ENCODE measurements around the gene ATP5PD. TPM values are rescaled to one million over a fixed set of nuclear protein-coding genes. Genes with fewer than 3 reads are reported as not detected.

The ATP5PD gene
- total and polyA plus RNA-seq, 2 donors (not counting 1 experiment from before 2014, with no cell fraction given), result 92.1 to 101 TPM

DNA sequence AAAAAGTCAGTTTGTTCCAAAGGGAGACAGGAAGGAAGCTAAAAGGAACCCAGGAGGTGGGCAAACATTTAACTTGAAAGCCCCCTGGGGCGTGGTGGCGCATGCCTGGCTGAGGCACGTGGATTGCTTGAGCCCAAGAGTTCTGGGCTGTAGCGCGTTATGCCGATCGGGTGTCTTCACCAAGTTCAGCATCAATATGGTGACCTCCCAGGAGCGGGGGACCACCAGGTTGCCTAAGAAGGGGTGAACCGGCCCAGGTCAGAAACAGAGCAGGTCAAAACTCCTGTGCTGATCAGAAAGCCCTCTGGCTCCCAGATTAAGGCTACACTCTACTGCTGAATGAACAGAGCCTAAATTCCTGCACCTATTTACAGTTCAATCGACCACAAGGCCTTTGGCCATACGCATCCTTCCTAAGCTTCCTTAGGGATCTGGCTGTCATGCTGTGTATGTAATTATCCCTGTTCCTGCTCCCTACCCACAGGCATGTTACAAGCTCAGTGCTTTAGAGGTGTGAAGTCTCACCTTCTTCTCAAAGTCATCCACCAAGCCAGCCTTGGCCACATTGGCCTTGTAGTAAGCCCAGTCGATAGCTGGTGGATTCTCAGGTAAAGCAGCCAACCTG, 5.0 kb downstream of the ATP5PD start:
- TF ChIP-seq, protein P1, sequence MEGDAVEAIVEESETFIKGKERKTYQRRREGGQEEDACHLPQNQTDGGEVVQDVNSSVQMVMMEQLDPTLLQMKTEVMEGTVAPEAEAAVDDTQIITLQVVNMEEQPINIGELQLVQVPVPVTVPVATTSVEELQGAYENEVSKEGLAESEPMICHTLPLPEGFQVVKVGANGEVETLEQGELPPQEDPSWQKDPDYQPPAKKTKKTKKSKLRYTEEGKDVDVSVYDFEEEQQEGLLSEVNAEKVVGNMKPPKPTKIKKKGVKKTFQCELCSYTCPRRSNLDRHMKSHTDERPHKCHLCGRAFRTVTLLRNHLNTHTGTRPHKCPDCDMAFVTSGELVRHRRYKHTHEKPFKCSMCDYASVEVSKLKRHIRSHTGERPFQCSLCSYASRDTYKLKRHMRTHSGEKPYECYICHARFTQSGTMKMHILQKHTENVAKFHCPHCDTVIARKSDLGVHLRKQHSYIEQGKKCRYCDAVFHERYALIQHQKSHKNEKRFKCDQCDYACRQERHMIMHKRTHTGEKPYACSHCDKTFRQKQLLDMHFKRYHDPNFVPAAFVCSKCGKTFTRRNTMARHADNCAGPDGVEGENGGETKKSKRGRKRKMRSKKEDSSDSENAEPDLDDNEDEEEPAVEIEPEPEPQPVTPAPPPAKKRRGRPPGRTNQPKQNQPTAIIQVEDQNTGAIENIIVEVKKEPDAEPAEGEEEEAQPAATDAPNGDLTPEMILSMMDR (IDR thresholded peaks at IDR 0.05), result no peak
- TF ChIP-seq EZH2 (IDR thresholded peaks at IDR 0.05; ENCODE audit: borderline replicate concordance, insufficient read depth, low read depth, low read length, poor library complexity, severe bottlenecking), result no peak
- peaks cover 4% of the 10 kb centered on the region for H4K20me1 ChIP-seq (ENCODE audit: control insufficient read depth, insufficient read depth, low read length, poor library complexity, severe bottlenecking)
- DNase-seq (no peak), ATAC-seq (ENCODE audit: low read depth) (no peak)
- peaks cover 3 to 6% of the 10 kb centered on the region in 2 donors for H3K4me1 ChIP-seq (ENCODE audit: control insufficient read depth in 2 of 2, insufficient read depth in 2 of 2, low read length in 2 of 2)
- H3K9ac ChIP-seq (ENCODE audit: low read length), result no peak overlapping the region
- no peak overlapping the region for H2AFZ ChIP-seq (ENCODE audit: insufficient read depth, low read depth, low read length, poor library complexity, severe bottlenecking)
- no peaks in the 10 kb centered on the region for H3K27me3 Mint-ChIP-seq
- intact Hi-C loops (cut with micrococcal nuclease), result loop anchor here (10.0 kb wide), 1 partner anchor 163 kb away; the partner anchor contains the start of gene NUP85
- no peaks in the 10 kb centered on the region for H3K9me3 ChIP-seq (ENCODE audit: control extremely low read depth in 1 of 3, control insufficient read depth in 2 of 3, insufficient read depth in 1 of 3, low read length in 2 of 3)
- no peak overlapping the region for H3K4me2 ChIP-seq (replicated peaks; ENCODE audit: low read depth, low read length, poor library complexity, severe bottlenecking)
- no peaks in the 10 kb centered on the region for H3K9me3 Mint-ChIP-seq (ENCODE audit: insufficient read depth)
- no peak overlapping the region for H3K27ac Mint-ChIP-seq
- WGBS (ENCODE audit: insufficient coverage), result 100% methylated on average over 8 of the region's 12 CpGs
- peaks cover 6 to 21% of the 10 kb centered on the region in 2 experiments for H3K36me3 ChIP-seq (replicated peaks in 1 of 2; ENCODE audit: control extremely low read depth in 1 of 2, control insufficient read depth in 1 of 2, extremely low read depth in 1 of 2, insufficient read depth in 2 of 2, low read length in 1 of 2)
- no peak overlapping the region for H3K27ac ChIP-seq (ENCODE audit: low read length in 2 of 2)
- H3K79me2 ChIP-seq (ENCODE audit: control insufficient read depth, insufficient read depth, low read length), result peaks cover 22% of the 10 kb centered on the region
- H3K4me1 Mint-ChIP-seq, result peaks cover 13% of the 10 kb centered on the region
- POLR2A ChIA-PET, result no interaction called here
- H3K4me3 Mint-ChIP-seq, result no peak overlapping the region
- CTCF ChIA-PET, result interaction anchor here (0.5 kb wide), 1 partner anchor 559 kb away, joined by 3 read pairs; no protein-coding TSS in a partner anchor
- no peaks in the 10 kb centered on the region for H3K27me3 ChIP-seq (replicated peaks in 1 of 4; ENCODE audit: control extremely low read depth in 1 of 4, control insufficient read depth in 3 of 4, insufficient read depth in 4 of 4, low read length in 3 of 4)
- no peak overlapping the region for H3K4me3 ChIP-seq (ENCODE audit: control extremely low read depth in 1 of 5, extremely low read depth in 1 of 5, insufficient read depth in 1 of 5, low read depth in 2 of 5, low read length in 4 of 5)

DNA sequence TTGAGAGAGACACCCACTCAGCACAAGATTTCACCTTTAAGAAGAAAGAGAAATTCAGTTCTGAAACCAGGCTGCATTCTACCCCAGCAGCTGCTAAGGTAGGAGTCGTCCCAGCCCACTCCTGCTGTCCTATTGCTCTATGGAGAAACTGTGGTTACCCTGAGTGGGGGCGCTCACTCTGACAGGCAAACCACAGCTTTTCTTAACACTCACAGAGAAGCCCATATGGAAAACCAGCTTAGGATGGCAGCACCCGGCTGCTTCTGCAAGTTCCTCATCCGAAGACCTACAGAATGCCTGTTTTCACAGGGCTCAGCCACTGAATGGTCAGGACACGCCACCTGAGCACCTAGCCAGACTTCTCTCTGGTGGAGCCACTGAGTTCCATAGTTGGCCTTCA, 7.5 kb downstream of the ATP5PD start:
- no peak overlapping the region for H3K4me3 ChIP-seq (ENCODE audit: control extremely low read depth in 1 of 5, extremely low read depth in 1 of 5, insufficient read depth in 1 of 5, low read depth in 2 of 5, low read length in 4 of 5)
- intact Hi-C loops (cut with micrococcal nuclease), result no loop called here
- Mint-ChIP-seq H3K4me3 (no peak overlapping the region), H3K9me3 (ENCODE audit: insufficient read depth) (no peaks in the 10 kb centered on the region), H3K4me1 (peaks cover 14% of the 10 kb centered on the region), H3K27ac (no peak overlapping the region), H3K27me3 (no peaks in the 10 kb centered on the region)
- no peak overlapping the region for H3K27ac ChIP-seq (ENCODE audit: low read length in 2 of 2)
- POLR2A ChIA-PET, result no interaction called here
- no peaks in the 10 kb centered on the region for H3K9me3 ChIP-seq (ENCODE audit: control extremely low read depth in 1 of 3, control insufficient read depth in 2 of 3, insufficient read depth in 1 of 3, low read length in 2 of 3)
- H3K79me2 ChIP-seq (ENCODE audit: control insufficient read depth, insufficient read depth, low read length), result peaks cover 12% of the 10 kb centered on the region
- WGBS (ENCODE audit: insufficient coverage), result 84% methylated on average over 5 of the region's 5 CpGs
- CTCF ChIA-PET, result interaction anchor here (2.0 kb wide), 1 partner anchor 80 kb away, joined by 4 read pairs; no protein-coding TSS in a partner anchor
- no peaks in the 10 kb centered on the region for H3K27me3 ChIP-seq (replicated peaks in 1 of 4; ENCODE audit: control extremely low read depth in 1 of 4, control insufficient read depth in 3 of 4, insufficient read depth in 4 of 4, low read length in 3 of 4)
- no peak for TF ChIP-seq EZH2 (IDR thresholded peaks at IDR 0.05; ENCODE audit: borderline replicate concordance, insufficient read depth, low read depth, low read length, poor library complexity, severe bottlenecking)
- TF ChIP-seq, protein P1 (IDR thresholded peaks at IDR 0.05), result no peak
- H2AFZ ChIP-seq (ENCODE audit: insufficient read depth, low read depth, low read length, poor library complexity, severe bottlenecking), result no peak overlapping the region
- peaks cover 4 to 12% of the 10 kb centered on the region in 2 donors for H3K4me1 ChIP-seq (ENCODE audit: control insufficient read depth in 2 of 2, insufficient read depth in 2 of 2, low read length in 2 of 2)
- H3K9ac ChIP-seq (ENCODE audit: low read length), result no peak overlapping the region
- H3K4me2 ChIP-seq (replicated peaks; ENCODE audit: low read depth, low read length, poor library complexity, severe bottlenecking), result no peak overlapping the region
- H4K20me1 ChIP-seq (ENCODE audit: control insufficient read depth, insufficient read depth, low read length, poor library complexity, severe bottlenecking), result peaks cover 4% of the 10 kb centered on the region
- peaks cover 6 to 21% of the 10 kb centered on the region in 2 experiments for H3K36me3 ChIP-seq (replicated peaks in 1 of 2; ENCODE audit: control extremely low read depth in 1 of 2, control insufficient read depth in 1 of 2, extremely low read depth in 1 of 2, insufficient read depth in 2 of 2, low read length in 1 of 2)
- DNase-seq (no peak), ATAC-seq (ENCODE audit: low read depth) (no peak)

Data from B cell (primary cell).